Calu3 (cell line): ENCODE measurements around the gene OSBPL8. TPM values are rescaled to one million over a fixed set of nuclear protein-coding genes. Genes with fewer than 3 reads are reported as not detected.
A peak's percentile ranks its signal among the peaks of the same experiment; 100 is the strongest.

Experiments
- BruUV-seq: library from RNA; stranded (reverse); fragments of 400-500 nt; replicated peaks from 2 replicates; lab custom pipeline; 2021; lab: Mats Ljungman, UMichigan
- CTCF ChIA-PET: fragments of 300-600 bp; sonication (Branson Sonifier 250); formaldehyde crosslinking; loops from one replicate; lab custom pipeline; 2022; ENCODE audit warnings: antibody characterized with exemption; lab: Charles Lee
- DNase-seq: peaks from one replicate; pipeline ENCODE4 v3.0.0; 2022
- H3K27ac Mint-ChIP-seq: one replicate; pipeline ENCODE4 v1.8.0; 2022; ENCODE audit warnings: mixed read lengths; ENCODE audit not compliant: unreplicated experiment
- H3K27me3 Mint-ChIP-seq: one replicate; pipeline ENCODE4 v1.8.0; 2022; ENCODE audit warnings: mixed read lengths; ENCODE audit not compliant: unreplicated experiment
- H3K36me3 Mint-ChIP-seq: one replicate; pipeline ENCODE4 v1.8.0; 2022; ENCODE audit warnings: mild to moderate bottlenecking, moderate library complexity, mixed read lengths; ENCODE audit not compliant: insufficient read depth, unreplicated experiment
- H3K4me1 Mint-ChIP-seq: one replicate; pipeline ENCODE4 v1.8.0; 2022; ENCODE audit warnings: mild to moderate bottlenecking, low read depth, mixed read lengths; ENCODE audit not compliant: unreplicated experiment
- H3K4me3 Mint-ChIP-seq: one replicate; pipeline ENCODE4 v1.8.0; 2022; ENCODE audit warnings: mild to moderate bottlenecking, low read depth, moderate library complexity, mixed read lengths; ENCODE audit not compliant: unreplicated experiment
- H3K9me3 Mint-ChIP-seq: one replicate; pipeline ENCODE4 v1.8.0; 2022; ENCODE audit warnings: low read depth, mixed read lengths; ENCODE audit not compliant: unreplicated experiment
- intact Hi-C: fragments of 100-400 bp; cut with micrococcal nuclease; formaldehyde crosslinking; loops from one replicate; pipeline ENCODE4 v1.10.0; 2022; ENCODE audit not compliant: unreplicated experiment
- total RNA-seq: library from RNA; stranded (reverse); gene quantifications from 2 replicates; pipeline ENCODE4 v1.2.3, GENCODE V29; 2022
- TF ChIP-seq, protein P1 (sequence below): fragments of 200-600 bp; IDR thresholded peaks from one replicate; pipeline ENCODE4 v1.8.0; 2022; ENCODE audit warnings: antibody characterized with exemption; ENCODE audit not compliant: unreplicated experiment

Gene OSBPL8
- total RNA-seq, 1 experiment from 2014 or later = 64.9 TPM

DNA sequence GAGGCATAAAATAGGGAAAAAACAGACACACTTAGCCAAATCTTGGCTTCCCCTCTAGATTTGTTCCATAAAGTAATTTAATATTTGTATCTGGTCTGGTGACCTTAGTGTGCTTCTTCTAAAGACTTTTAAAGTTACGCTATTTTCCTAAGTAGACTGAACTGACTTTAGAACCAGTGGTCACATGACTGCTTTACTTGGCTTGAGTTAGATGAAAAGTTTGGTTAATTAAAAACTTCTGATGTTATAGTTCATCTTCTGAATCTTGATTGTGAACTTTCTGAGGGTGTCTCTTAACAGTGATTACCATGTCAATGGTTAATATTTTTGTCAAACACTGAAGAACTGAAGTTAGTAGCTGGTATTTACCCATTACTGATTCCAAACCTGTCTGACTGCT, 214.0 kb downstream of the OSBPL8 start:
- H3K36me3 Mint-ChIP-seq = peaks cover 23% of the 10 kb centered on the region
- CTCF ChIA-PET = interaction anchor here (0.7 kb wide), 1 partner anchor 79 kb away, joined by 3 read pairs; no protein-coding TSS in a partner anchor

DNA sequence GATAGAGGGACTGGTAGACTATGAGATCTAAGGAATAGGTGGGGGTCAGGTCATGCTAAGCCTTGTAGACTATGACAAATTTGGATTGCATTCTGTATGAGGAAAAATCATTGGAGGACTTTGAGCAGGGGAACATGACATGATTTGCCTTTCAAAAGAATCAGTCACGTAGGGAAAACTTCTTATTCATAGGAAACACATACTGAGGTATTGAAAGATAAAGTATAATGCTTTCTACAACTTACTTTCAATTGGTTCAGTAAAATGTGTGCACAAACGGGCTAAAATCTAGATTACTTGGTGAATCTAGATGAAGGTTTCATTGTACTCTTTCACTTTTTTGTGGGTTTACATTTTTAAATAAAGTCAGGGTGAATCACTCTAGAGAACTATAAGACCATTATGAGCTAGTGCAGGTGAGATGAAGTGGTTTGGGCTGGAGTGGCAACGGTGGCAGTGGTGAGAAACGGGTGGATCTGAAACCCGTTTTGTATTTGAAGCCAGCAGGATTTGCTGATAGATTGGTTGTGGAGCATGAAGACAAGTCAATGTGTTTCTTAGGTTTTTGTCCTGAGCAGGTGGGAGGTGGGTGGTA, 218.0 kb downstream of the OSBPL8 start:
- intact Hi-C loops = no loop called here
- no peaks in the 10 kb centered on the region for H3K27me3 Mint-ChIP-seq
- DNase-seq = no peak
- TF ChIP-seq, protein P1, sequence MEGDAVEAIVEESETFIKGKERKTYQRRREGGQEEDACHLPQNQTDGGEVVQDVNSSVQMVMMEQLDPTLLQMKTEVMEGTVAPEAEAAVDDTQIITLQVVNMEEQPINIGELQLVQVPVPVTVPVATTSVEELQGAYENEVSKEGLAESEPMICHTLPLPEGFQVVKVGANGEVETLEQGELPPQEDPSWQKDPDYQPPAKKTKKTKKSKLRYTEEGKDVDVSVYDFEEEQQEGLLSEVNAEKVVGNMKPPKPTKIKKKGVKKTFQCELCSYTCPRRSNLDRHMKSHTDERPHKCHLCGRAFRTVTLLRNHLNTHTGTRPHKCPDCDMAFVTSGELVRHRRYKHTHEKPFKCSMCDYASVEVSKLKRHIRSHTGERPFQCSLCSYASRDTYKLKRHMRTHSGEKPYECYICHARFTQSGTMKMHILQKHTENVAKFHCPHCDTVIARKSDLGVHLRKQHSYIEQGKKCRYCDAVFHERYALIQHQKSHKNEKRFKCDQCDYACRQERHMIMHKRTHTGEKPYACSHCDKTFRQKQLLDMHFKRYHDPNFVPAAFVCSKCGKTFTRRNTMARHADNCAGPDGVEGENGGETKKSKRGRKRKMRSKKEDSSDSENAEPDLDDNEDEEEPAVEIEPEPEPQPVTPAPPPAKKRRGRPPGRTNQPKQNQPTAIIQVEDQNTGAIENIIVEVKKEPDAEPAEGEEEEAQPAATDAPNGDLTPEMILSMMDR = no peak
- BruUV-seq = no TSS peak
- peak overlapping the region; percentile 18 for H3K27ac Mint-ChIP-seq
- peak overlapping the region; percentile 1 for H3K4me3 Mint-ChIP-seq
- no peaks in the 10 kb centered on the region for H3K36me3 Mint-ChIP-seq
- CTCF ChIA-PET = interaction anchor here (0.6 kb wide), 1 partner anchor 255 kb away, joined by 3 read pairs; no protein-coding TSS in a partner anchor
- H3K9me3 Mint-ChIP-seq = no peaks in the 10 kb centered on the region
- H3K4me1 Mint-ChIP-seq = peaks cover 57% of the 10 kb centered on the region

More for the DNA sequence above, 214.0 kb downstream of the OSBPL8 start:
- Mint-ChIP-seq H3K9me3 (no peaks in the 10 kb centered on the region), H3K27me3 (no peaks in the 10 kb centered on the region), H3K4me3 (no peak overlapping the region), H3K27ac (no peak overlapping the region), H3K4me1 (peaks cover 42% of the 10 kb centered on the region)
- TF ChIP-seq, protein P1 = no peak
- intact Hi-C loops = loop anchor here (5.0 kb wide), 3 partner anchors 212 to 298 kb away; partner anchors contain the start of gene OSBPL8
- no peak for DNase-seq
- no TSS peak for BruUV-seq

DNA sequence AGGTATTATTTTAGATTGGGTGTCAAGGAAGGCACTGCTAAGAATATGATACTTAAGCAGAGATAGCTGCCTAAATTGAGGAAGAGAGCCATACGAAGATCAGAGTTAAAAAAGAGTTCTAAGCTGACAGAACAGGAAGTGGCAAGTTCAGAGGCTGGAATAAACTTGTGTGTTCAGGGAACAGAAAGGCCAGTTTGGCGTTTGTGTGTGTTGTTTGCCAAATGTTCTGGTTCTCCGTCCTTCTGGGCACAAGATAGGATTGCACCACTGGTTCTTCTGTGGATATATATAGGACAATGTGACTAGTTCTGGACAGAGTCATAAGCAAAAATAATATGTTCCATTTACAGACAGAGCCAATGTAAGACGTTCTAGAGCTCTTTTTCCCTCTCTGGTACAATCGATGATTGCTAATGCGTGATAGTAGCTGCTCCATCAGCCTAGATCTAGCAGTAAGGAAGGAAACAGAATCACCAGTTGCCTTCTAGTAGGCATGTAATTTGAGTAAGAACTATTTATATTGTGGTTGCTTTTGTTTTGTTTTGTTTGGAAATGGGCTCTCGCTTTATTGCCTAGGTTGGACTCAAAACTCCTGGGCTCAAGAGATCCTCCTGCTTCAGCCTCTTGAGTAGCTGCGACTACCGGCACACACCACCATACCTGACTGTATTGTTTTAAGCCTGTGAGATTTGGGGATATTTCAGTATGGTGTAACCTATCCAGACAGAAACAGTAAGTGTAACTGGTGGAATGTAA, 218.7 kb downstream of the OSBPL8 start:
- Mint-ChIP-seq H3K4me1 (peaks cover 50% of the 10 kb centered on the region), H3K27ac (peak overlapping the region; percentile 18), H3K4me3 (peak overlapping the region; percentile 1), H3K9me3 (no peaks in the 10 kb centered on the region), H3K27me3 (no peaks in the 10 kb centered on the region), H3K36me3 (no peaks in the 10 kb centered on the region)
- intact Hi-C loops = no loop called here
- no peak for DNase-seq
- no TSS peak for BruUV-seq
- CTCF ChIA-PET = no interaction called here
- TF ChIP-seq, protein P1 = no peak

DNA sequence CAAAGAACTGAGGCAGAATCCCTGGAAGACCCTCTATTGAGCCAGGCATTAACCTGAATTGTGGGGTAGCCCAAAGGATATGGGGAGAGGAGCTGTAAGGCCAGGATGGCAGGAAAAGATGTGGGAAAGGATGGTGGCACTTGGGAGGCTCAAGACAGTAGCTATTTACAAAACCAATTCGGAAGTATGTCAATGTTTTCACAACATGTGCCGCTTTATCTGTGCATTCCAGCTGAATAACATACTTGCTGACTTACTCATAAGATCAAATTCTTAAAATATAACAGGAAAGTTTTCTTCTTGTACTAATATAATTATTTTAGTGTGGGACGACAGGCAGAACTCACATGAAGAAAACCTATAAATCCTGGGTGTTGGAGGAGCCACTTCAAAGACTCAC, 222.0 kb downstream of the OSBPL8 start:
- H3K27ac Mint-ChIP-seq = no peak overlapping the region
- H3K4me1 Mint-ChIP-seq = peaks cover 53% of the 10 kb centered on the region
- H3K36me3 Mint-ChIP-seq = no peaks in the 10 kb centered on the region
- no peaks in the 10 kb centered on the region for H3K27me3 Mint-ChIP-seq
- H3K9me3 Mint-ChIP-seq = peaks cover 5% of the 10 kb centered on the region
- CTCF ChIA-PET = no interaction called here
- intact Hi-C loops = no loop called here
- no peak overlapping the region for H3K4me3 Mint-ChIP-seq
- BruUV-seq = no TSS peak
- TF ChIP-seq, protein P1 = no peak
- no peak for DNase-seq
